HG03460 (cell line): ENCODE data around the gene SHC2.
"Not testable (repeated sequence)": the region's sequence is repeated elsewhere in the genome, so short reads cannot be mapped to it uniquely, and the experiment has no call there.

Experiments used
- ATAC-seq: cut with Tn5 transposase; IDR thresholded peaks from one replicate; pipeline ENCODE4 v1.9.1; 2021; ENCODE audit not compliant: unreplicated experiment

SHC2 gene

DNA sequence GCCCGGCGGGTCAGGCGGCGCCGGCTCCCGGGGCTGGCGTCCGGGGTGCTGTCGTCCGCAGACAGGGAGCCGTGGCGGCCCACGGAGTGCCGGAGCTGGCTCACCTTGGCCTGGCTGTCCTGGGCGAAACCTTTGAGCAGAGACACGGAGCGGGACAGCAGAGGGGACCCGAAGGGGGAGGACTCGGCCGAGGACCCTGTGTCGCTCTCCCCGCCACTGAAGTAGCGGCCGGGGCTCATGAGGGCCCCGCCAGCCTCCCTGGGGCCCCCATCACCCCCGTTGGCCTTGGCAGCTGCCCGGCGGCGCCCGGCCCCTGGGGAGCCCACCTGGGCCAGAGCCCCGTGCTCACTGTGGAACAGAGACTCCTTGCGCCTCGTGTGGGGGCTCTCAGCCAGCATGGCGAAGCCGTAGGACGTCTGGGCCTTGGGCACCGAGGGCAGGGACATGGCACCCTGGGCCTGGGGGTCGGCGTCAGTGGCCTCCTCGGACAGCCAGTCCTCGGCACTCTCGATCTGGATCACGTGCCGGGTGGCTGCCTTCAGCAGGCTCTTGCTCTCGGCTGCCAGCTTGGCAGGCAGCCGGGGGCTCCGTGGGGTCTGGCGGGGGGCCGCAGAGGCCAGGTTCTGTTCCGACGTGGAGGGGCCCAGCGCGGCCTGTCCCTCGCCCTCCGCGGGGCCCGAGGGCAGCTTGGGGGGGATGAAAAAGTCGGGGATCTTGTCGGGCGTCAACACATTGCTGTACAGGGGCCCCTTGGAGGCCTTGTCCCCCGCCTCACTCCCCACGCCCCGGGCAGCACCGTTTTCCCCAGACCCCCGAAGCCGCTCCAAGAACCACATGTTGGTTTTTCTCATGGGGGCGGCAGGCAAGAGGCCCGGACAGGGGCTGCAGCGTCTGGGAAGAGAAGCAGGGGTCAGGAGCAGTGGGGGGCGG is 53.1 kb downstream of the SHC2 start:
- ATAC-seq, result no peak

DNA sequence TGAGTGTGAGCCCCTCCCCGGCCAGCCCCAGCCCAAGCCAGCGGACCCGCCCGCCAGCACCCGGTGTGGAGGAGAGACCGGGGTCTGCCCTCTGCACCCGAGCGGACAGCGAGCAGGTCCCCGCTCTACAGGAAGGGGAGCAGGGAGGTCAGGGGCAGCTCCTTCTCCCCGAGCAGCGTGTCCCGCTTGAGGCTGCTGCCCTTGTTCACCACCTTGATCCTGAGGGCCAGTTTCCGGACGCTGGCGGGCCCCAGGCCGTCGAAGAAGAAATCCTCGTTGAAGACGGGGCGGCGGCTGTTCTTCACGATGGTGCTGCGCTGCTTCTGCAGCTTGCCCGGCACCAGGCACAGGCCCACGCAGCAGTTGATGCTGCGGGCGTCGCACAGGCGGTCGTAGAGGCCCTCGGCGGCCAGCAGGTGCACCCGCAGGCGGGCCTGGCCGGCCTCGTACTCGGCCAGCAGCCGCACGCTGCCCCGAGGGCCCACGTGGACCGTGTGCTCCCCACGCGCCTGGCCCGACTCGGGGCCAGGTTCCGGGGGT is 53.8 kb downstream of the SHC2 start:
- no peak for ATAC-seq

DNA sequence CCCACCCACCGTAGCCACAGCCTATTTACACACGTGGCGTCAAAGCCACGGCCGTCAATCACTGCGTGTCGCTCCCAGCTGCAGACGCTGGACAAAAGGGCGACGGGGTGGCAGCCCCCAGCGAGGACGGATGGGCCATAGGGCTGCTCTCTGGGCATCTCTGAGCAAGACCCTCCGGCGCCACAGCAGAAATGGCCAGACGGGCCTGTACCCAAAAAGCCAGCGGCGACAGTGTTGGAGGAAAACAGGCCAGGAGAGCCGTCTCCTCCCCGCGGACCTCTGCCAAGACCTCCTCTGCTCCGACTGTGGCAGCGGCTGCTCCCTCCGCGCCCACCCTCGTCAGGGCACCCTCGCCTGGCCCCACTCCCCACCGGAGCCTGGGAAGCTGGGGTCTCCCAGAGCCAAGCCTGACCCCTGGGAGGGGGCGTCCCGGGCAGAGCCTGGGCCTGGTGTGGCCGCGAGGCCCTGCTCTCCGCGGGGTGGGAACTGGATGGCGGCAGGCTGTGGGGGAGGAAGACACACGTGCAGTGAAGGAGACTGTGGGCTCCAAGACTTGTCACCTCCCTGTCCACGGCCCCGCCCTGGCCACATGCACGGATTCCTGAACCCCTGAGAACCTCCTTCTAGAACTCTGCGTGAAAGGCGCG is 54.6 kb downstream of the SHC2 start:
- no peak for ATAC-seq

DNA sequence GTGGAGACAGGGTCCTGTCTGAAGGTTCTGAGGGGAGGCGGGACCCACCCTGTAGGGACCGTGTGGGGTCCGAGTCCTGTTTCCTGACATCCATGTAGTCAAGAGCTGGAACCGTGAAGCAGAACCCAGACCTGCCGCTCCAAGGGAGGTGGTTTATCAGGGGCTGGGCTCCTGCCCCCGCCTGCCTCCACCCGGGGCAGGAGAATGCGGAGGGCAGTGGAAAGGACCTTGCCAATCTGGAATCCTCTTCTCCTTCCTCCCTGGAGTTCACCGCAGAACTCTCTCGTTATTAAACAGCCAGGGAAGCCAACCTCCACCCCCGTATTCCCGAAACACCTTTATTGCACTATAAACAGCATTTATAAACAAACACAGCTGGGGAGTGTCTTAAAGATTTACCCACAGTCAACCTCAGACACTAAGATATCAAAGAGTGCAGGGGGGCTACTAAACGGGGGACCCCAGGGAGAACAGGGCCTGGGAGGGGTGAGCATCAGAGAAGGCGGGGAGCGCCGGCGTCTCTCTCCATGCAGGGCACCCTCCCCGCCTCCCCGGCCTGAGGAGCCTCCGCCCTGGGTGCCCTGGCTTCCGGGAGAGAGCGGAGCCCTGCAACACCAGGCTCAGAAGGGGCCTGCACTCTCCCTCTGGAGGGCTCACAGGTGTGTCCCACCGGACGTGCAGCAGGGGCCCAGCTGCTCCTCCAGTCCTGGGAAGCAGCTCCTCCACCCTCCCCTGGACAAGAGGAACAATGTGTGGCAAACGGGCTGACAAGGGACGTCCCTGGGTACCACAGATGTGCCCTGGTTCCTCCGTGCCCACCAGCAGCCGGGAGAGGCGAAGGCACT is 55.5 kb downstream of the SHC2 start:
- ATAC-seq, result no peak

DNA sequence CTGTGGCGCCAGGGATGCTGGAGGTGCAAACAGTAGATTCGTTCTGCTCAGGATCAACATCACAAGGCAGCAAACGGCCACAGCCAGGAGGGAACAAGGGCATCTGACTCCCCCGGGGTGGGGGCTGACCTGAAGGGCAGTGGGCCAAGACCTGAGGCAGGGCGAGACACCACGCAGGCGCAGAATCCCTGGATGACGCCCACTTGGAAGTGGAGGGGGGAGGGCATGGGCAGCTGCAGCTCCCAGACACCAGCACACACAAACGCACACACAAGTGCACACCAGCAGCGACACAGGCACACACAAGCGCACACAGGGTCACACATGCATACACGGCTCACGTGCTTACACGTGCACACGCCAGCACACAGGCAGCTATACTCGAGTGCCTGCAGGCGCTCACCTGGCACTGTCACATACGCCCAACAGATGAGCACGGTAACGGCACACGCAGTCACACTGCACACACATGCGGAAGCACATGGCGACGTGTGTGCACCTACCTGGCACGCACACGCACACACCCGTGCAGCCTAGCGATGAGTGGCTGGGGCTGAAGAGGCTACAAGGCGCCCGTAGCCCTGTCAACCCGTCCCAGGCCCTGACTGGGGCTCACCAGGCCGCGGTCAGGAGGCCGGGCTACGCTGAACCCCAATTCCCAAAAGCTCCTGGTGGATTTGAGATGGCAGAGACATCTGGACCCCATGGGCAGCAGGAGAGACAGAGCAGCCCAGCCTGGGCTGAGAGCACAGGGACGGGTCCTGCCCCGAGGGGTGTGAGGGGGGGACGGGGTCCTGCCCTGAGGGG is 57.4 kb downstream of the SHC2 start:
- ATAC-seq, result no peak

DNA sequence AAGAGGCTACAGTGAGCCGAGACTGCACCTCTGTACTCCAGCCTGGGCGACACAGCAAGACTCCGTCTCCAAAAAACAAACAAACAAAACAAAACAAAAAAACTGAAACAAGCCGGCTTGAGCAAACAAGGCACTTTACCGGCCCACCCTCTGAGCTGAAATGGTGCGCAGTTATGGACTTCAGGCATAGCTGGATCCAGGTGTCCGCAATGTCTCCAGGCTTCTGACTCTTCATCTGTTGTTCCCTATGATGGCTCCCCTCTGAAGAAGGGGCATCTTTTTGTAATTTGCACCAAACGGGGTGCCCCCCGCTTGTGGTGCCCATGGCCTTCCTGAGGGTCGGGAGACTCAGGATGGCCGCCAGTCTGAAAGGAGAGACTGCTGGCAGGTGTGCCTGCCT is 58.0 kb downstream of the SHC2 start:
- ATAC-seq, result no peak

DNA sequence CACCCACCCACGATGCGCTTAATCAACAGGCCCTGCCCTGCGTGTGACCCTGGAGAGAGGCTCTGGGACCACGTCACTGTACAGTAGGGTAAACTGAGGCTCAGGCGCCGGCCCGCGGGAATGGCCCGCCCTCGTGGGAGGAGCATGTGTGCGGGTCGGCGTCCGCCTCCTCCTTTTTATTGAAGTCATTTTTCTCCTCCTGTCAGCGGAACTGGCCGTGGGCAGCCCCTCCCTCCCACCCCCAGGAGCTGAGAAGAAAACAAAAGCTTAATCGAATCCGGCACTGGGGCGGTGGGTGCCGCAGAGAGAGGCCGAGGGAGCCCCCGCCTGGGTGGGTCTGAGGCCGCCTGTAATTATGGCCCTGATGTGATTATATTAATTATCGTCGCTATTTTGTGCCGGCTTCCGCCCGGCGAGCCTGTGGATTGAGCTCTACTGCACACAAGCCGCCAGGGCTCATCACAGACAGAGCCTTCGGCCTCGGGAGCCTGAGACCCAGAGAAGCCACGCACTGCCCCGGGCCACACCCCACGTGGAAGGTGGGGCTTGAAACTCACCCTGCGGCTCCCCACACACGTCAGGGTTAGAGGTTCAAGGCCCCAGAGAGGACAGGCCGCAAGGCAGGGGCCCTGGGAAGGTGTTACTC is 58.8 kb downstream of the SHC2 start:
- no peak for ATAC-seq

DNA sequence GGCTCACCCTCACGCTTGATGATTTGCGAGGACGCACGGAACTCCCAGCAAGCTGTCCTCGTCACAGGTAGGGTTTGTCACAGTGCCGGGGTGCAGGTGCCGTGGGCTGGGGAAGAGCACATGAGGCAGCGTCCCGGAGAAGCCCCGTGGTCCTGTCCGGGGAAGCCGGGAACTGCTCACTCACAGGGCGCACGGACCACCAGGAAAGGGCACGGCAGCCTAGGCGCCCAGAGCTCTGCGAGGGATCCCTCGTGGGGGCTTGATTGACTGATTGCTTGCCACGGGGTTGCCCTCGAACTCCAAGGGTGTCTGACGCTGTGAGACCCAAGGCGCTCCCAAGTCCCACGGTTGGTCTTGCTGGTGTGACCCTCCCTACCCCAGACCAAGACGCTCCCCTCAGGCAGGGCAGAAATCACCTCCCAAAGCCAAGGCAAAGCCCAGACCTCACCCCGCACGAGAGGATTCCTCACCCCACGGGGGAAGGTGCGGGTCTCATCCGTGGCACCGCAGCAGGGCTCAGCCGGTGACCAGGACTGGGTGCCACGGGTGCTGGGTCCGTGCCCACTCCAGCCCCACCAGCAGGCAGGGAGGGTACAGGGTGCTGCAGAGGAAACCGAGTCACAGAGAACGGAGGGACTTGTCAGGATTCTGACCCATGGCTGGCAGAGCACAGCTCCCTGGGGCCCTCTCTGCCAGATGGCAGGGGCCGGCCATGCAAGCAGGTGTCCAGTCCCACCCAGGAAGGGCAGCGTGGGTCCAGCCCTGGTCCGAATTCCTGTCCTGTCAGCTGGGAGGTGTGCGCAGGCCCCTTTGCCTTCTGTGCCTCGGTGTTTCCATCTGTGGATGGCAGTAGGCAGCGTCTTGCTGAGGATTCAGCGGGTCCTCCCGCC is 59.6 kb downstream of the SHC2 start:
- no peak for ATAC-seq

DNA sequence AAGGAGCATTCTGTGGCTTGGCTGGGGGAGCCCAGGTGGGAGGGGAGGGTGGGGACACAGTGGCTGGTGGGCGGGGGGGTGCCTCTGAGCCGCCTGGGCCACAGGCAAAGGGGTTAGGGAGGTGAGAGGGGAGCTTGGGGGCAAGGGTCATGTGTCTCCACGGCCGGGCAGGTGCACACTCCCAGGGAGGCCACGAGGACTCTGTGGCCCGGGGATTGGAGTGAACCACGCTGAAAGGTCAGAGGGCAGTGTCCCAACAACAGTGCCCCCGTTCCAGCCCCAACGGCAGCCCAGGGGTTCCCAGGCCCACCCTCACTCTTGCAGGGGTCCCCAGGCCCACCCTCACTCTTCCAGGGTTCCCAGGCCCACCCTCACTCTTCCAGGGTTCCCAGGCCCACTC is 61.5 kb downstream of the SHC2 start:
- no peak for ATAC-seq

DNA sequence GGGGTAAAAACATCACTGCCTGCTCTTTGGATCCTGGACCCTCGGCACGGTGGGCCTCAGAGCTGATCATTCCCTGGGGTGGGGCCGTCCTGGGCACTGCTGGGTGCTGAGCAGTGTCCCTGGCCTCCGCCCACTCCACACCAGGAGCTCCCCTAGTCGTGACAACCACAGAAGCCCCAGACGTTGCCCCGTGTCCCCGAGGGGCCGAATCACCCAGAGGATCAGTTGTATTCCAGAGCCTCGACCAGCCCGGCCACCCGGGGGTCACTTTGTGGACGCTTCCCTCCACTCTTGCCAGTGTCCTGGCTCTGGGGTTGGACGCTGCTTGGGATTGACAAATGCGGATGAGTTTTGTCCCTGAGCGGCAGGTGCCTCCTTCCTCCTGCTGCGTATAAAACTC is 62.1 kb downstream of the SHC2 start:
- no peak for ATAC-seq

DNA sequence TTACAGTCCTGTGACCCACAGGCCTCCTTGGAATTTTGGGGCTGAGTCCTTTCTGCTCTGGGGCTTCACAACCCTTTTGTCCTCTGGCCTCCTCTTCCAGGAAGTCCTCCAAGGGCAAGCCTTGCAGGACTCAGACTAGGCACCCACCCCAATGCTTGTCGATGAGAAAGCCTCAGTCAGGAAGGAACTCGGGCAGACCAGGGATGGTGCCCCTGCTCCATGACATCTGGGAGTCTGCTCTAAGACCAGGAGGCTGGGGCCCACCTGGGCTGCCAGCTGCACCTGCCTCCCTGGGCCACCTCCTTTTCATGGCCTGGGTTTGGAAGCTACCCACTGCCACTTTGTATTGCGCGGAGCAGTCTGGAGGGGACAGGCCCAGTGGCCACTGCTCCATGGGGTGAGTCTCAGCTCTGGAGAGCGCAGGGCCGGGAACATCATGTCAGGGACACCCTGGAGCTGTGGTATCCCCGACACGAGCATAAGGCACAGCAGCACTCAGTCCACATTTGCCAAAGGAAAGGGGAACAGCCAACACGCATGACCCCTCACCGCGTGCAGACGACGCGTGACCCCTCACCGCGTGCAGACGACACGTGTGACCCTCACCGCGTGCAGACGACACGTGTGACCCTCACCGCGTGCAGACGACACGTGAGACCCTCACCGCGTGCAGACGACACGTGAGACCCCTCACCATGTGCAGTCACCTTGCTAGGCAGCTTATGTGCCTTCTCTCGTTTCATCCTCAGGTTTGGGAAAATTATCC is 62.7 kb downstream of the SHC2 start:
- ATAC-seq, result no peak

DNA sequence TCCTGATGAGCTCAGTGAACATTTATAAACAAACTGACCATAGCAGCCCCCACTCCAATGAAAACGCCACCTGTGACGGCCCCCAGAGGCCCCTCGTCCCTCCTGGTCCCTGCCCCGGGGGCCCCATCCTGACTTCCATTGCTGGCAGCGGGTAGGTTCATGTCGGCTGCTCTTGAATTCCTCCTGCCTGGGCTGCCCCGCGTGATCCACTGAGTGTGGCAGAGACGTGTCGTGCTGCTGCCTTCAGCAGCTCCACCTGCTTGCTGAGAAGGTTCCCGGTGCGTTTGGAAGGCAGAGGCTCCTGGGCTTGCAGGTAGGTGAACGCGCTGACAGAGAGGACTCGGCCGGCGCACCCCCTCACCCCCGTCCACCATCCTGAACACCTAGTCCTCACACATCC is 63.5 kb downstream of the SHC2 start:
- ATAC-seq, result no peak

DNA sequence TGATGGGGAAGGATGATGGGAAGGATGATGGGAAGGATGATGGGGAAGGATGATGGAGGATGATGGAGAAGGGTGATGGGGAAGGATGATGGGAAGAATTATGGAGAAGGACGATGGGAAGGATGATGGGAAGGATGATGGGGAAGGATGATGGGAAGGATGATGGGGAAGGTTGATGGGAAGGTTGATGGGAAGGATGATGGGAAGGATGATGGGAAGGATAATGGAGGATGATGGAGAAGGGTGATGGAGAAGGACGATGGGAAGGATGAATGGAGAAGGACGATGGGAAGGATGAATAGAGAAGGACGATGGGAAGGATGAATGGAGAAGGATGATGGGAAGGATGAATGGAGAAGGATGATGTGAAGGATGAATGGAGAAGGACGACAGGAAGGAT is 65.4 kb downstream of the SHC2 start:
- no peak for ATAC-seq

DNA sequence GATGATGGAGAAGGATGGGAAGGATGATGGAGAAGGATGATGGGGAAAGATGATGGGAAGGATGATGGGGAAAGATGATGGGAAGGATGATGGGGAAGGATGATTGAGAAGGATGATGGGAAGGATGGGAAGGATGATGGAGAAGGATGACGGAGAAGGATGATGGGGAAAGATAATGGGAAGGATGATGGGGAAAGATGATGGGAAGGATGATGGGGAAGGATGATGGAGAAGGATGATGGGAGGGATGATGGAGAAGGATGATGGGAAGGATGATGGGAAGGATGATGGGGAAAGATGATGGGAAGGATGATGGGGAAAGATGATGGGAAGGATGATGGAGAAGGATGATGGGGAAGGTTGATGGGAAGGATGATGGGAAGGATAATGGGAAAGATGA is 66.0 kb downstream of the SHC2 start:
- ATAC-seq, result not testable (repeated sequence)

DNA sequence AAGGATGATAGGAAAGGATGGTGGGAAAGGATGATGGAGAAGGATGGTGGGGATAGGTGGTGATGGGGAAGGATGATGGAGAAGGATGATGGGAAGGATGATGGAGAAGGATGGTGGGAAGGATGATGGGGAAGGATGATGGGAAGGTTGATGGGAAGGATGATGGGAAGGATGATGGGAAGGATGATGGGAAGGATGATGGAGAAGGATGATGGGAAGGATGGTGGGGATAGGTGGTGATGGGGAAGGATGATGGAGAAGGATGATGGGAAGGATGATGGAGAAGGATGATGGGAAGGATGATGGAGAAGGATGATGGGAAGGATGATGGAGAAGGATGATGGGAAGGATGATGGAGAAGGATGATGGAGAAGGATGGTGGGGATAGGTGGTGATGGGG is 67.3 kb downstream of the SHC2 start:
- ATAC-seq, result not testable (repeated sequence)

DNA sequence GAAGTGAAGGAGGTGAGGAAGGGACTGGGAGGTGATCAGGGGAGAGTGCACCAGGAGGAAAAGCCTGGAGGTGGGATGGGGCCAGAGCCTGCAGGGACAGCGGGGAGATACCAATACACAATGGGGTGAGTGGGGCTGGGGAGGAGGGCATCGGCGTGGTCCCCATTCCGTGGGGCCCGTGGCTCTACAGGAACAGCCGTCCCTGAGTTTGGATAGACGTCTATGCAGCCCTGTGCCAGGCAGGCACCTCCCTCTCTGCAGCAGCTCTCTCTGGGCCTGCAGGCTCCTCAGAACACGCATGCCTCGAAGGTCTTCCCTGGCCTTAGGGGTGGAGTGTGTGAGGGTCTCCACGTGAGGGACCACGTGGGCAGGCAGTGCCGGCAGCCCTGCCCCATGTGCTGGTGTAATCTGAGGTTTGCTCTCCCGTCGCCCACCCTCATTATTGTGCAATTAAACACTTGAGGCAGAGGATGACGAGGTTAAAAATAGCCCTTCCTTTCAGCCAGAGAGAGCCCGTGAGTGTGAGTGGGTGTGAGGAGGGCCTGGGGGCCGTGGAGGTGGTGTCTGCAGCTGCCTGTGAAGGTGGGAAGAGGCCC is 68.4 kb downstream of the SHC2 start:
- ATAC-seq, result no peak

DNA sequence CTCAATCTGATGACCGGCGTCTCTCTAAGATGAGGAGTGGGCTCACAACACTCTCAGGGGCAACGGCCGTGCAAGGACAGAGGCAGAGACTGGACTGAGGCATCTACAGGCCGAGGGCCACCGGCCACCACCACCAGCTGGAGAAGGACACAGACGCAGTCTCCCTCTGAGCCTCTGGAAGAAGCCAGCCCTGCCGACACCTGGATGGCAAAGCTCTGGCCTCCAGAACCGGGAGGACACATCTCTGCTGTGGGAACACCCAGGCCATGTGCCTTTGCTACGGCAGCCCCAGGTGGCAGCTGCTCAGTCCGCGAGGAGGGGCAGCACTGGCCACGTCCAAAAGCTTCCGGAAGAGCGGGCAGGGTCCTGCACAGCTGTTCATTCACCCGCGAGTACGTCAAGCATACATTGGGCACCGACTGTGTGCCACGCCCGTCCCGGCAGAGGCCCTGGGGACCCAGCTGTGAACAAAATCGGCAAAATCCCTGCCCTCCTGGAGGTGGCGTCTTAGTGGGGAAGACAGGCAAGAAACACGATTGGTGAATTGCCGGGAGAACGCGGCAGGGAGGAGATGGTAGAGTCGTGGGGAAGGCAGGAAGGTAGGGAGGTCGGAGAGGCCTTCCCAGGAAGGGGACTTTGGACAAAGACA is 69.0 kb downstream of the SHC2 start:
- no peak for ATAC-seq
